DMS153 treated with DMSO at 0.1 percent for 48 hours (cell line): ENCODE results near the gene PYGO2.
"Not testable (repeated sequence)": the region's sequence is repeated elsewhere in the genome, so short reads cannot be mapped to it uniquely, and the experiment has no call there.

ENCODE experiments used
- DNase-seq: peaks from one replicate; lab custom pipeline; 2025; ENCODE audit not compliant: unreplicated experiment; lab: John Stamatoyannopoulos, UW

Gene PYGO2

DNA sequence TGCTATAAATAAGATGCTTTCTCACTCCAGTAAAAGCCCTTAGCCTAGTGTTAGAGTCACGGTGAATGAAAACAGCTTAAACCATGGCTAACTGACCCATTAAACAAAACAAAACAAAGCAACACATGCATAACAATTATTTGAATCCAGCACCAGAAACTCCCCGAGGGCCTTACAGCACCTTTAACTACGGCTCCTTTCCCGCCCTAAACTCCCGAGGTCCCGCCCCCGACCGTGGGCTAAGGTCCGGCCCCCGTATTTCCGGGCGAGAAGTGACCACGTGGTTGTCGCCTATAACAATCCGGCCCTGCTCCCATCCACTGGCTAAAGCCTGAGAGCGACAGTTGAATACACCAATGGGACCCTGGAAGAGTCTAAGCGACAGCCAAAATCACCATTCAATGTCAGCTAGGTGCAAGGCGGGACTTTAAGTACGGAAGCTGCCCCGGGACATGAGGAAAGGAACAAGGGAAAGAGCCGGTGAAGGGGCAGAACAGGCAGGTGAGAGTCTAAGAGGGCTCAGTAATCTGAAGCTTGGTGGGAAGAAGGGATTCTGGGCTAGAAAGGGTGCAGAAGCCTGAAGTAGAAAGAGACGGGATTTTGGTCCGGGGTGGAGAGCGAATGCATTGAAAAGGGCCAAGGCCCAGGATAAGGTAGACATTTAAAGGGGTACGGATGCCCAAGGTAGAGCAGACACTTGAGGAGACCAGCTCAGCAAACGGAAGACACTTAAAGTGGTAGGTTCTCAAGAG, 21.5 kb upstream of the PYGO2 start, which contains the start of gene FLAD1:
Gene FLAD1 (plus strand): TSS at position 448 of the 752 bp plus-strand sequence. CDS start 351 bp downstream, outside the sequence.
- DNase-seq, result peak; percentile 100

DNA sequence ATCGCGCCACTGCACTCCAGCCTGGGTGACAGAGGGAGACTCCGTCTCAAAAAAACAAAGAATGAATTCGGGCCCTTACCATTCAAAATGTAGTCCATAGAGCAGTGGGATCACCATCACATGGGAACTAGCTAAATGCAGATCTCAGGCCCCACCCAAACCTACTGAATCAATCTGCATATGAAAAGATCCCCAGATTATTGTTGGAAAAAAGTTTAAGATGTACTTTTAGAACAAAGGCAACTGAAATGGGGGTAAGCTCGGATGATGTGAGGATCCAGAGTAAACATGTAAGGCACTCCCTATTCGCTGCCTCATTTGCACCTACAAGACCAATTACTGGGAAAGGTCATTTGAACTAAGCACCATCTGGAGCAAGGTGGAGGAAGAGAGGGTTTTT, 20.8 kb upstream of the PYGO2 start:
- no peak for DNase-seq

DNA sequence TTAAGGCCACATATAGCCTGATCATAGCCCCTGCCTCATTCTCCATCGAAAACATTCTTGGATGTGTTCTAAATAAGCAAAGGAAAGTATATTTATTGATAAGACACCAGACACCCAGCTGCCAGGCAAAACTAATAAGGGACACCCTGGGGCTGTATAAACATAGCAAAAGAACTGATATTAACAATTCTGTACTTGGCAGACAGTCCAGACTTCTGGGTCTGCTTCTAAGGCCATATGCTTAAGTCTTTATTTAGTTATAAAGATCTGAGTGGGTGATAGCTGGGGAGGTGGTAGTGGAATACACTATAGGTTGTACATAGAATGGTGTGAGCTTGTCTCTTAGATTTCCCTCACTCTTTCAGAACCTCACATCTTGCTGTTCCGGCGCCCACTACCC, 16.8 kb upstream of the PYGO2 start:
- DNase-seq, result no peak

DNA sequence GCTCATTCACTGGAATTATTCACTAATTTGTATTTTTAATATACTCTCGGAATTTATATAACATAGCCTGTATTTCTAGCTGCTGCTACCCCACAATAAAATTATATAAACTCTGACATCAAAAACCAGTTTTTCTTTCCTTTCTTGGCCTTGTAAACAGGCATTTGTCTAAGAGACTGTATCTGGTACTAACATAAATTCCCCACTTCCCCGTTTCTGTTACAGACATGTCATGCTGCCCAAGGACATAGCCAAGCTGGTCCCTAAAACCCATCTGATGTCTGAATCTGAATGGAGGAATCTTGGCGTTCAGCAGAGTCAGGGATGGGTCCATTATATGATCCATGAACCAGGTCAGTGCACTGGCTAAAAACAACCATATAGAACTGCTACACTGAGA, 16.2 kb upstream of the PYGO2 start:
- DNase-seq, result not testable (repeated sequence)

GRCh38 chr1:154975409-154976059, 14.0 kb upstream of the PYGO2 start:
- DNase-seq, result no peak

DNA sequence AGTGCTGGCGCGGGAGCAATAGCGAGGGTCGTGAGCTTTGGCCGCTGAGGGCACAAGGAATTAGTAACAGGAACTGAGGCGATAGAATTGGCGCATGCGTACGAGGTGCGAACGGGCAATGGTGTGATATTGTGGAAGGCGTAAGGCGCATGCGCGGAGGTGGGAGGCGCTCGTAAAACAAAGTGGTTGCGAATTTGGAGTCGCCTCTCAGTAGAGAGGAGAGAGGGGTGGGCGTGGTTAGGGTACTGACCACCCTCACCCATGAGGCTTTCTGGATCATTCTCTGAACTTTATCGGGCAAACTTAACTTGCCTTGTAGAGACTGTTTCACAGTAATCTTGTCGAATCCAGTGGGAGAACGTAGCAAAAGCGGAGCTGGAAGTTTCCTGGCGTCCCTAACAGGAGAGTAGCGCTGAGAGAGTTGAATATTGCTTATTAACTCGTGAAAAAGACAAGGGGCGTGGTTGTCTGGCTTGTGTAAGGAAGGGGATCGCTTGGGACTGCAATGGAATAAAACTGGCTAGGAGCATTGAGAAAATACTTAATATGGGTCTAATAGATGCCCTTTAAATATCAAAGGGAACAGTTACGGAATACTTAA, 13.3 kb upstream of the PYGO2 start:
- peak; percentile 99 for DNase-seq

DNA sequence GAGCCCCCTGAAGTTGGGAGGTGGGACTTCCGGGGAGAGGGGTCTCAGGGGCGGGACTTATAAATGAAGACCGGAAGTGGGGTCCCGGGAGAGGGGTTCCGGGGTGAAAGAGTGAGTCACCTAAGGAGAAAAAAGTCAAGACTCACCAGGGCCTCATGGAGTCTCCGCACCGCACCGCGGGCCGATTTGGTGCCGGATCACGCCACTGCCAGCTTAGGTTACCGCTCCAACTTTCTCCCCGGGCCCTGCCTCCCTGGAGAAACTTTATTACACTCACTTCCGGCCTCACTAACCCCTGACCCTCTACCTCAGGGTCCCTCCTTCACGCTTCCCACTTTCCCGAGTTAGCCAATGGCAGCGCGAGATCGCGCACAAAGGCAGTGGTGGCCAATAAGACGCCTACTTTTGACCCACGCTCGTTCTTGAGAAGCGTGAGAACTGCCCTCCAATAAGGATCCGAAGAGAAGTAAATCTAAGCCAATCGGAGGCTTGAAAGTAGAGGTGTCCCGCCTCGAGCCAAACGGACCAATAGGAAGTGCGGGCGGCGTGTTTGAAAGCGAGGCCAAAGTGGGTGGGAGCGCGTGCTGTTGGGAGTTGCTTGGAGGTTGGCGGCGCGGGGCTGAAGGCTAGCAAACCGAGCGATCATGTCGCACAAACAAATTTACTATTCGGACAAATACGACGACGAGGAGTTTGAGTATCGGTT, 12.7 kb upstream of the PYGO2 start, which contains the start of gene CKS1B:
Gene CKS1B (plus strand): TSS at position 580 of the 706 bp plus-strand sequence. CDS start 65 bp downstream, at position 645.
- peak; percentile 100 for DNase-seq

GRCh38 chr1:154973344-154974101, 11.9 kb upstream of the PYGO2 start:
- DNase-seq, result peak; percentile 95

- no peak for DNase-seq
These were observed 11.1 kb upstream of the PYGO2 start for GRCh38 chr1:154972517-154973343.

- no peak for DNase-seq
These were observed 10.6 kb upstream of the PYGO2 start for GRCh38 chr1:154972213-154972516.

DNA sequence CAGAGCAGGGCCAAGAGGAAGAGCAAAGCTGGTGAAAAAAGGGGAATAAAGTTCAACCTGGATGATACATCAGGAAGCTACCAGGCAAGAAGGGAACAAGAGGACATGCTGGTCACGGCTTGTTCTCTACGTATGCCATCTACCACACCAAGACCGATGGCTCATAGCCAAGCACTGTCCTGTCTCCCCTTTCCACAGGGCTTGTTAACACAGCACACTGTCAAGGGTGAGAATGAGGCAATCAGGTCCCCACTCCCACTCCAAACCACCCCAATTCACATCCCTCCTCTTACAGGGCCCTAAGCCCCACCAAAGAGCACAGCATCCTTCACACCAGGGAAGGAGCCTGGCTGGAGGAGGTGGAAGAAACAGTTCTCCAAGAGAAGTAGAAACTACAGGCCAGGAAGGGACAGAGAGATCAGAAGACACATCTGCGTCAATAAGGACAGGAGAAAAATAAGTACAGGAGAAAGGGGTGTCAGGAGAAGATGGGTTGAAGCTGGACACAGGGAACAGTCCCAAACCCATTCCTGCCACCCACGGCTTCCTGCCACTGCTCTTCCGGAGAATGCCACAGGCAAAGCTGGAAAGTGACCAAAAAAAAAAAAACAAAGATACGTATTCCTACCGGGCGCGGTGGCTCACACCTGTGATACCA, 9.9 kb upstream of the PYGO2 start:
- DNase-seq, result no peak

- DNase-seq, result no peak
These were observed 9.2 kb upstream of the PYGO2 start, which contains the start of gene SHC1 for GRCh38 chr1:154970631-154971340. TSS of gene SHC1 (minus strand) at chr1:154970747. CDS start at chr1:154970526, 221 bp downstream.

GRCh38 chr1:154969860-154970452, 8.4 kb upstream of the PYGO2 start:
- DNase-seq, result no peak

DNA sequence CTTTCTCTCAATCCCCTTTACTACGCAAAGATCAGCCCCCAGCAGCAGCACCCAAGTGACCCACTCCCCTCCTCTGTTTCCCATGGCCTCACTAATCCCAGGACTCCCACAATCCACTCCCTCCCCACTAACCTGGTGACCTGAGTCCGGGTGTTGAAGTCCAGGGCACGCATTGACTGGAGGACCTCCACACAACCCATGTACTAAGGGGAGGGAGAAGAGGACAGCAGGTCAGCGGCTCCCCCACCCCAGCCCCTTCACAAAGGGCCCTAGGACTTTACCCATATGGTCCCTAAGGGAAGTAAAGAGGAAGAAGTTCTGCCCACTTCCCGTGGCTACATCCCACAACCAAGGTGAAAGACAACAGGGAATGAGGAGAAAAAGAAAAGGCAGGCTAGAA, 7.7 kb upstream of the PYGO2 start:
- DNase-seq, result no peak

GRCh38 chr1:154968731-154969130, 7.1 kb upstream of the PYGO2 start:
- no peak for DNase-seq

DNA sequence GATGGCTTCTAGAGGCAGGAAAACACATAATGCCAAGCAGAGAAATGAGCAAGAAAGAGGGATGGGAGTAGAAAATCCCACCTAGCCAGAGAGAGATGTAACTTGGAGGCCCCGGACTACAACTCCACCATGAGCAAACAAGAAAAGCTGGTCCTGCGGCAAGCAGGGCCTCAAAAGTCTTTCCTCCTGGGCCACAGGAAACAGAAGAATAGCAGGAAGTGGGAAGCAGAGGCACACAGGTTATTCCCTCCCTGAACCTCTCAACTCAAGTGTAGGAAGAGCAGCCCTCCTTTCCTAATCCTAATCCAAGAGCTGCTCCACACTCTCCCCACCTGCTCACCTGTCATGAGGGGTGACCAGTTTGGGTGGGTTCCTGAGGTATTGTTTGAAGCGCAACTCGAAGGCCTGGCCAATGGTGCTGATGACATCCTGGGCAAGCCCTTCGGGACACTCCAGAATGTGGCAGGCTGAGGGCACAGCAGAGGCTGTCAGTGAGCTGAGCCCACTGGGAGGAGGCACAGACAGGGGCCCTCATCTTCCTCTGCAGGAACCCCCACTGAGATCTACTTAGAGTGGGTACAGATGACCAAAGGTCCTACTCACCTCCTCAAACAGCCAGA, 5.9 kb upstream of the PYGO2 start:
- DNase-seq, result no peak

DNA sequence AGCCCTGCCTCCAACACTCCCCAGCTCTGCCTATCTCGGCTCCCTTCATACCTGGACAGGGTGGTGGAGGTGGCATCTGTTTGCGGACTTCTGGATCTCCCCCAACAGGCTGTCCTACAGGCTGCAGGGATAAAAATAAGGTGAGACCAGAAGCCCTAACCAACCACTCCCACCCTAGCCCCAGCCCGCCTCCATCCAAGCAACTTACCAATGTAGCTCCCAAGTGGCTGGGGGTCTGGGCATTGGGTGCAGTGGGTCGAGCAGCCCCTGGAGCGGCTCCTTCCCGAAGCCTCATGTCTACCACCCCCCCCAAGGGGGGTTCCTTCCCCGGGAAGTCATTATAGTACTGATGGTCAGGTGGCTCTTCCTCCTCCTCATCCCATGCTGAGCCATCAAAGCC, 4.5 kb upstream of the PYGO2 start:
- DNase-seq, result no peak

GRCh38 chr1:154964359-154964758, 2.8 kb upstream of the PYGO2 start:
- DNase-seq, result no peak
